Spleen (tissue), 7 donors: ENCODE data around the gene GPR78.

Experiments
- POLR2AphosphoS5 ChIP-seq, 3 donors: sonication (generic); formaldehyde crosslinking; IDR thresholded peaks; one replicate each; pipeline ENCODE4 v1.5.1; 2017; ENCODE audit warnings: antibody characterized with exemption in 3 of 3
- TF ChIP-seq, protein P1 (sequence below), 11 experiments: fragments of 200-600 bp in 7 of 11; fragments of 450-650 bp in 4 of 11; sonication (generic) in 4 of 11; IDR thresholded peaks in 8 of 11; conservative IDR thresholded peaks in 3 of 11; 1 replicate in 7 of 11; 2 replicates in 4 of 11; pipeline versions ENCODE4 v1.4.0 to v1.8.0; 2016 to 2021; ENCODE audit warnings: antibody characterized with exemption in 11 of 11, inconsistent platforms in 4 of 11, mild to moderate bottlenecking in 1 of 11
- donor health status: DM: no; HTN: no; CAD: no; lungs with moderate emphysema.
- donor health status: DM: no; HTN: no; CAD: no.
- donor health status: DM: no; HTN: no; CAD: no.

DNA sequence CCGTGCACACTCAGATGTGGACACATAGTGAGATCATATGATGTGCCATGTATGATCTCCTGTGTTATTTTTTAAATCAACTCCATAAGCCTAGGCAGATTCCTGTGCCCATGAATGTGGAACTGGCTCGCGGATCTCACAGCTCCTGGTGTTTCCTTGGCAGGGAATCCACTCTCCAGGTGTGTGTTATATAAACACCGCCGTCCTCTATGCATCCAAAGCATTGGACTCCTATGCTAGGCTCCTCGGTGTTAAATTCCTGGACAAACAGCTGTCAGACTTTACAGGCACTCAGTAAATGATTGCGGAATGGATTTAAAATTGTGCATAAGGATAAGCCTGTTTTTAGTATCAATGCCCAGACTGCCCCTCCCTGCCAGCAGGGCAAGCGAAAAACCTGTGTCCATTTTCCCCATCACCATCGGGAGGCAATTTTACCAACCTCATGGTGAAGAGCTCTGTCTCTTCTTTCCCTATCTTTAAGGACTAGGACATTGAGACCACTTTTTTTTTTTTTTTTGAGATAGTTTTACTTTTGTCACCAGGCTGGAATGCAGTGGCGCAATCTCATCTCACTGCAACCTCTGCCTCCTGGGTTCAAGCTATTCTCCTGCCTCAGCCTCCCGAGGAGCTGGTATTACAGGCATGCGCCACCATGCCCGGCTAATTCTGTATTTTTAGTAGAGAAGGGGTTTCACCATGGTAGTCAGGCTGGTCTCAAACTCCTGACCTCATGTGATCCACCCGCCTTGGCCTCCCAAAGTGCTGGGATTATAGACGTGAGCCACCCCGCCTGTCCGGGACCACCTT lies 23.6 kb upstream of the GPR78 start:
- TF ChIP-seq, protein P1, sequence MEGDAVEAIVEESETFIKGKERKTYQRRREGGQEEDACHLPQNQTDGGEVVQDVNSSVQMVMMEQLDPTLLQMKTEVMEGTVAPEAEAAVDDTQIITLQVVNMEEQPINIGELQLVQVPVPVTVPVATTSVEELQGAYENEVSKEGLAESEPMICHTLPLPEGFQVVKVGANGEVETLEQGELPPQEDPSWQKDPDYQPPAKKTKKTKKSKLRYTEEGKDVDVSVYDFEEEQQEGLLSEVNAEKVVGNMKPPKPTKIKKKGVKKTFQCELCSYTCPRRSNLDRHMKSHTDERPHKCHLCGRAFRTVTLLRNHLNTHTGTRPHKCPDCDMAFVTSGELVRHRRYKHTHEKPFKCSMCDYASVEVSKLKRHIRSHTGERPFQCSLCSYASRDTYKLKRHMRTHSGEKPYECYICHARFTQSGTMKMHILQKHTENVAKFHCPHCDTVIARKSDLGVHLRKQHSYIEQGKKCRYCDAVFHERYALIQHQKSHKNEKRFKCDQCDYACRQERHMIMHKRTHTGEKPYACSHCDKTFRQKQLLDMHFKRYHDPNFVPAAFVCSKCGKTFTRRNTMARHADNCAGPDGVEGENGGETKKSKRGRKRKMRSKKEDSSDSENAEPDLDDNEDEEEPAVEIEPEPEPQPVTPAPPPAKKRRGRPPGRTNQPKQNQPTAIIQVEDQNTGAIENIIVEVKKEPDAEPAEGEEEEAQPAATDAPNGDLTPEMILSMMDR (IDR thresholded peaks at IDR 0.05 in 8 of 11, conservative IDR thresholded peaks at IDR 0.05 in 3 of 11): no peak
- no peak for TF ChIP-seq POLR2AphosphoS5 (IDR thresholded peaks at IDR 0.05)
